K562 (cell line): ENCODE data around the gene MTIF3. TPM values are rescaled to one million over a fixed set of nuclear protein-coding genes. Genes with fewer than 3 reads are reported as not detected.

ENCODE experiments used
- ARID2 ChIP-seq: fragments of 450-650 bp; IDR thresholded peaks from 2 replicates; pipeline ENCODE4 v1.6.1; 2017; ENCODE audit warnings: antibody characterized with exemption, mild to moderate bottlenecking
- BRCA1 ChIP-seq, 2 experiments: fragments of 450-650 bp in 1 of 2; sonication (generic) in 1 of 2; formaldehyde crosslinking in 1 of 2; IDR thresholded peaks; 2 replicates each; pipeline versions ENCODE4 v1.5.0 to v1.6.1; 2017 to 2020; ENCODE audit warnings: mild to moderate bottlenecking in 1 of 2, missing genetic modification reagents in 1 of 2
- DNMT1 ChIP-seq: fragments of 450-650 bp; IDR thresholded peaks from 2 replicates; pipeline ENCODE4 v1.6.1; 2016; ENCODE audit warnings: antibody characterized with exemption, mild to moderate bottlenecking
- FIP1L1 ChIP-seq: fragments of 200-400 bp; formaldehyde crosslinking; IDR thresholded peaks from 2 replicates; pipeline ENCODE4 v1.6.1; 2018; ENCODE audit warnings: mild to moderate bottlenecking, low read depth, low read length; ENCODE audit not compliant: poor library complexity, severe bottlenecking
- IRF9 ChIP-seq: fragments of 450-650 bp; IDR thresholded peaks from 2 replicates; pipeline ENCODE4 v1.6.1; 2016; ENCODE audit warnings: missing biosample characterization, missing genetic modification characterization
- KLF10 ChIP-seq: fragments of 250-450 bp; sonication (Bioruptor Pico); IDR thresholded peaks from 2 replicates; pipeline ENCODE4 v1.6.1; 2021; ENCODE audit warnings: matching md5 sums
- MAFG ChIP-seq: fragments of 450-650 bp; conservative IDR thresholded peaks from 2 replicates; pipeline ENCODE4 v1.6.1; 2016; ENCODE audit warnings: missing genetic modification characterization, missing compliant biosample characterization
- MYNN ChIP-seq, 2 experiments: sonication (generic); formaldehyde crosslinking in 1 of 2; IDR thresholded peaks; 2 replicates each; pipeline versions ENCODE4 v1.5.0 to v1.6.1; 2016 to 2020; ENCODE audit warnings: antibody characterized with exemption in 1 of 2, missing genetic modification reagents in 1 of 2
- SIN3A ChIP-seq, 2 experiments: fragments of 150-350 bp in 1 of 2; IDR thresholded peaks; 2 replicates each; pipeline ENCODE4 v1.6.1; 2011 to 2016; ENCODE audit warnings: borderline replicate concordance in 2 of 2, low read depth in 2 of 2, low read length in 2 of 2, mild to moderate bottlenecking in 2 of 2, moderate library complexity in 2 of 2; ENCODE audit not compliant: control insufficient read depth in 1 of 2
- TRIM24 ChIP-seq, 2 experiments: fragments of 450-650 bp; IDR thresholded peaks; 2 replicates each; pipeline ENCODE4 v1.6.1; 2016
- XRCC4 ChIP-seq: IDR thresholded peaks from one replicate; pipeline ENCODE4 v1.6.1; 2011; ENCODE audit not compliant: insufficient read depth, insufficient read length; ENCODE audit errors: extremely low read depth
- ZBTB34 ChIP-seq: fragments of 250-450 bp; sonication (Bioruptor Pico); IDR thresholded peaks from 2 replicates; pipeline ENCODE4 v1.8.0; 2021; ENCODE audit warnings: mild to moderate bottlenecking, moderate library complexity
- ZEB2 ChIP-seq: fragments of 450-650 bp; IDR thresholded peaks from 2 replicates; pipeline ENCODE4 v1.6.1; 2016
- ZNF263 ChIP-seq: sonication (generic); formaldehyde crosslinking; IDR thresholded peaks from 2 replicates; pipeline ENCODE4 v1.8.0; 2022; ENCODE audit warnings: mild to moderate bottlenecking, missing genetic modification reagents, borderline replicate concordance
- ZNF75A ChIP-seq: fragments of 450-650 bp; formaldehyde crosslinking; IDR thresholded peaks from 2 replicates; pipeline ENCODE4 v1.4.0; 2020; ENCODE audit warnings: mild to moderate bottlenecking
- ZNF766 ChIP-seq: fragments of 200-800 bp; sonication (Bioruptor generic); conservative IDR thresholded peaks from 2 replicates; pipeline ENCODE4 v1.6.1; 2016; ENCODE audit warnings: missing genetic modification characterization, missing compliant biosample characterization
- polyA plus RNA-seq, 8 experiments: library from polyadenylated mRNA; depleted of rRNA in 4 of 8; stranded (reverse) in 5 of 8; unstranded in 3 of 8; fragments of >200 nt; fragmentation: Nextera tagmentation in 2 of 8; fragmentation: Illumina TruSeq in 1 of 8; extraction: Ambion mirVana in 2 of 8; extraction: Trizol in 1 of 8; gene quantifications; 2 replicates each; pipeline versions ENCODE4 v1.2.1 to v1.2.3, GENCODE V29; 2011 to 2014; ENCODE audit warnings: inconsistent platforms in 1 of 8, missing spikeins in 1 of 8
- total RNA-seq, 7 experiments: library from RNA; depleted of rRNA in 6 of 7; stranded (reverse); fragments of >200 nt in 6 of 7; fragmentation: Illumina TruSeq in 2 of 7; extraction: Trizol in 2 of 7; gene quantifications; 2 replicates each; pipeline versions ENCODE4 v1.2.1 to v1.2.3, GENCODE V29; 2011 to 2021; ENCODE audit warnings: low replicate concordance in 1 of 7
- TF ChIP-seq, protein P1 (sequence below), 2 experiments: fragments of 200-800 bp in 1 of 2; sonication (Bioruptor generic) in 1 of 2; sonication (generic) in 1 of 2; formaldehyde crosslinking in 1 of 2; IDR thresholded peaks in 1 of 2; conservative IDR thresholded peaks in 1 of 2; 2 replicates each; pipeline versions ENCODE4 v1.5.0 to v1.6.1; 2016 to 2020; ENCODE audit warnings: missing compliant biosample characterization in 1 of 2, missing genetic modification characterization in 1 of 2, missing genetic modification reagents in 1 of 2
- TF ChIP-seq, protein P2 (sequence below): fragments of 250-450 bp; sonication (Bioruptor Pico); IDR thresholded peaks from 2 replicates; pipeline ENCODE4 v1.5.1; 2021; ENCODE audit warnings: mild to moderate bottlenecking
- TF ChIP-seq, protein P3 (sequence below): fragments of 450-650 bp; formaldehyde crosslinking; IDR thresholded peaks from 2 replicates; pipeline ENCODE4 v1.4.0; 2020; ENCODE audit warnings: mild to moderate bottlenecking, mixed read lengths

The MTIF3 gene
- total and polyA plus RNA-seq, 9 of the 15 experiments (the other 6 are each of a cell fraction or from before 2014, with no cell fraction given), result 23.5 to 73.6 (median 45.2) TPM

DNA sequence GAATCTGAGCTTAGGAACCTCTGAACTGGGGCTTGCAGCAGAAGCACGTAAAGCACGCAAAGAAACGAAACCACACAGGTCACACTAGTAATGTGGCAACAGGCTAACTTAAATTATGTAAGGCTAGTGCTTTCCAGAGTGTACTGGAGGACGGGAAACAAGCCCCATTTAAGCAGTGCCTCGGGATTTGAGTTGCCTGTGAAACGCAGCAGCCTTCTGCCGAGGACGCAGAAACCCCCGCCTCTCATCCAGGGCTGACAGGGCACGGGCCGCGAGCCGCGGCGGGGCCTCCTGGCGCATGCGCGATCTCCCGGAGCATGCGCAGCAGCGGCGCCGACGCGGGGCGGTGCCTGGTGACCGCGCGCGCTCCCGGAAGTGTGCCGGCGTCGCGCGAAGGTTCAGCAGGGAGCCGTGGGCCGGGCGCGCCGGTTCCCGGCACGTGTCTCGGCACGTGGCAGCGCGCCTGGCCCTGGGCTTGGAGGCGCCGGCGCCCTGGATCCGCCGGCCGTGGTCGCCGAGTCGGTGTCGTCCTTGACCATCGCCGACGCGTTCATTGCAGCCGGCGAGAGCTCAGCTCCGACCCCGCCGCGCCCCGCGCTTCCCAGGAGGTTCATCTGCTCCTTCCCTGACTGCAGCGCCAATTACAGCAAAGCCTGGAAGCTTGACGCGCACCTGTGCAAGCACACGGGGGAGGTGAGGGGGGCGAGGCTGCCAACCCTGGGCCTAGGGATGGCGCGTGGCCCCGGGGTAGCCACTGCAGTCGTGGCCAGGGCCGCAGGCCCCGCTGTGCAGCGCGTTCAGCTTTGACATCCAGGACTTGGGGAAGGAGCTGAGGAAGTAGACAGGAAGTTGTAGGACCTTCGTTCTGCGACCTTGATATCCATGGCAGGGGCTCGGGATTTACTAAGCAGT, 25.9 kb downstream of the MTIF3 start, which contains the start of gene GTF3A (continued):
- TF ChIP-seq, protein P1, sequence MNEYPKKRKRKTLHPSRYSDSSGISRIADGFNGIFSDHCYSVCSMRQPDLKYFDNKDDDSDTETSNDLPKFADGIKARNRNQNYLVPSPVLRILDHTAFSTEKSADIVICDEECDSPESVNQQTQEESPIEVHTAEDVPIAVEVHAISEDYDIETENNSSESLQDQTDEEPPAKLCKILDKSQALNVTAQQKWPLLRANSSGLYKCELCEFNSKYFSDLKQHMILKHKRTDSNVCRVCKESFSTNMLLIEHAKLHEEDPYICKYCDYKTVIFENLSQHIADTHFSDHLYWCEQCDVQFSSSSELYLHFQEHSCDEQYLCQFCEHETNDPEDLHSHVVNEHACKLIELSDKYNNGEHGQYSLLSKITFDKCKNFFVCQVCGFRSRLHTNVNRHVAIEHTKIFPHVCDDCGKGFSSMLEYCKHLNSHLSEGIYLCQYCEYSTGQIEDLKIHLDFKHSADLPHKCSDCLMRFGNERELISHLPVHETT (CRISPR knock-in tag; conservative IDR thresholded peaks at IDR 0.05 in 1 of 2, IDR thresholded peaks at IDR 0.05 in 1 of 2), result no peak
- TF ChIP-seq ZNF75A (CRISPR knock-in tag) (no peak), ZNF263 (CRISPR knock-in tag) (no peak; the same call in 1 of the 2 replicates), TRIM24 (IDR thresholded peaks at IDR 0.05) (no peak), BRCA1 (IDR thresholded peaks at IDR 0.05) (no peak), BRCA1 (CRISPR knock-in tag; IDR thresholded peaks at IDR 0.05) (no peak), SIN3A (IDR thresholded peaks at IDR 0.05; ENCODE audit: borderline replicate concordance in 2 of 2, control insufficient read depth in 1 of 2, low read depth in 2 of 2, low read length in 2 of 2) (peak in 1 of 2 experiments; percentile 90; a peak in 1 of 4 replicates), ZEB2 (no peak), ARID2 (no peak), DNMT1 (no peak), IRF9 (tag) (no peak), FIP1L1 (peak; percentile 72), ZBTB34 (CRISPR knock-in tag) (no peak), MAFG (tag) (no peak), KLF10 (CRISPR knock-in tag) (no peak), ZNF766 (CRISPR knock-in tag) (no peak), XRCC4 (no peak), MYNN (IDR thresholded peaks at IDR 0.05) (no peak), MYNN (CRISPR knock-in tag; IDR thresholded peaks at IDR 0.05) (no peak)
- TF ChIP-seq, protein P2, sequence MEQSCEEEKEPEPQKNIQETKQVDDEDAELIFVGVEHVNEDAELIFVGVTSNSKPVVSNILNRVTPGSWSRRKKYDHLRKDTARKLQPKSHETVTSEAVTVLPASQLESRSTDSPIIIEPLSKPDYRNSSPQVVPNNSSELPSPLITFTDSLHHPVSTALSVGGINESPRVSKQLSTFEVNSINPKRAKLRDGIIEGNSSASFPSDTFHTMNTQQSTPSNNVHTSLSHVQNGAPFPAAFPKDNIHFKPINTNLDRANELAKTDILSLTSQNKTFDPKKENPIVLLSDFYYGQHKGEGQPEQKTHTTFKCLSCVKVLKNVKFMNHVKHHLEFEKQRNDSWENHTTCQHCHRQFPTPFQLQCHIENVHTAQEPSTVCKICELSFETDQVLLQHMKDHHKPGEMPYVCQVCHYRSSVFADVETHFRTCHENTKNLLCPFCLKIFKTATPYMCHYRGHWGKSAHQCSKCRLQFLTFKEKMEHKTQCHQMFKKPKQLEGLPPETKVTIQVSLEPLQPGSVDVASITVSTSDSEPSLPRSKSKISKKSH (CRISPR knock-in tag), result no peak
- TF ChIP-seq, protein P3, sequence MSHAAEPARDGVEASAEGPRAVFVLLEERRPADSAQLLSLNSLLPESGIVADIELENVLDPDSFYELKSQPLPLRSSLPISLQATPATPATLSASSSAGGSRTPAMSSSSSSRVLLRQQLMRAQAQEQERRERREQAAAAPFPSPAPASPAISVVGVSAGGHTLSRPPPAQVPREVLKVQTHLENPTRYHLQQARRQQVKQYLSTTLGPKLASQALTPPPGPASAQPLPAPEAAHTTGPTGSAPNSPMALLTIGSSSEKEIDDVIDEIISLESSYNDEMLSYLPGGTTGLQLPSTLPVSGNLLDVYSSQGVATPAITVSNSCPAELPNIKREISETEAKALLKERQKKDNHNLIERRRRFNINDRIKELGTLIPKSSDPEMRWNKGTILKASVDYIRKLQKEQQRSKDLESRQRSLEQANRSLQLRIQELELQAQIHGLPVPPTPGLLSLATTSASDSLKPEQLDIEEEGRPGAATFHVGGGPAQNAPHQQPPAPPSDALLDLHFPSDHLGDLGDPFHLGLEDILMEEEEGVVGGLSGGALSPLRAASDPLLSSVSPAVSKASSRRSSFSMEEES (CRISPR knock-in tag), result no peak
